Forelimb muscle (tissue), 1 donor: Measurements from ENCODE around the gene TEKT1. TPM values are rescaled to one million over a fixed set of nuclear protein-coding genes. Genes with fewer than 3 reads are reported as not detected.

ENCODE experiments used
- DNase-seq: peaks from one replicate; pipeline ENCODE4 v3.0.0-alpha.2; 2013; ENCODE audit warnings: low read depth
- polyA plus RNA-seq: library from polyadenylated mRNA; unstranded; fragments of 120-200 nt; gene quantifications from one replicate; pipeline ENCODE4 v1.2.1, GENCODE V29; 2013; ENCODE audit not compliant: insufficient read length

The TEKT1 gene
- polyA plus RNA-seq, 1 donor, result not detected

DNA sequence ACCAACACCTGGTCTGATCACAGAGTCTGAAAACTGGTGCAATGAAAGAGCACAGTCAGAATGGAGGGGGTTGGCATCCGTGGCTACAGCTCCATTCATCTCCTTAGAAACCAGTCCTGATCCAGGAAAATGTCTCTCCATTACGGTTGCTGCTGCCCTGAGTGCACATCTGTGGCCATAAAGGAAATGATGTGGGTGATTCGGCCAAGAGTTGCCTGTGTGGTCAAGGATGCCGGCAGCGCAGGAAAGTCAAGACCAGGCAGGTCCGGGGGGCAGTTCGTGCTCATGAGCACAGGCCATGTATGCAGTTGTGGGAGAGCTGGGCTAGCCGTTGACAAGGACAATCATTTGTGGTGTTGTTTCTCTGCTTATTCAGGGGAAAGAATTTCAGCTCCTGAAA is 69.8 kb downstream of the TEKT1 start:
- DNase-seq, result no peak

DNA sequence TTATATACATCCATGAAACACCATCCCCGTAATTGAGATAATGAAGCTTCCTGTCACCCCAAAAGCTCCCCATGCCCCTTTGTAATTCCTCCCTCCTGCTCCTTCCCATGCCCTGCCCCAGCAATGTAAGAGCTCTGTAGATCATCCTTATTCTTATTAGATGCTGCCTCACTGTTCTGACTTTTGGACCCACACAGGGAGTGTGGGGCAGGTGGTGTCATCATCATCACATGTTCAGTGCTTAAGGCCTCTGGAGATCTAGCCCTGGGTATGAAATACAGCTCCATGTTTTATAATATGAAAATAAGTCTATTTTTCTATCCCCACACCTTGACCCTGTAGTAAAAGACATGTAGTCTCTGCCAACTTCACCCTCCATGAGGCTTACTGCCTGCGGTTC is 73.8 kb downstream of the TEKT1 start:
- no peak for DNase-seq

DNA sequence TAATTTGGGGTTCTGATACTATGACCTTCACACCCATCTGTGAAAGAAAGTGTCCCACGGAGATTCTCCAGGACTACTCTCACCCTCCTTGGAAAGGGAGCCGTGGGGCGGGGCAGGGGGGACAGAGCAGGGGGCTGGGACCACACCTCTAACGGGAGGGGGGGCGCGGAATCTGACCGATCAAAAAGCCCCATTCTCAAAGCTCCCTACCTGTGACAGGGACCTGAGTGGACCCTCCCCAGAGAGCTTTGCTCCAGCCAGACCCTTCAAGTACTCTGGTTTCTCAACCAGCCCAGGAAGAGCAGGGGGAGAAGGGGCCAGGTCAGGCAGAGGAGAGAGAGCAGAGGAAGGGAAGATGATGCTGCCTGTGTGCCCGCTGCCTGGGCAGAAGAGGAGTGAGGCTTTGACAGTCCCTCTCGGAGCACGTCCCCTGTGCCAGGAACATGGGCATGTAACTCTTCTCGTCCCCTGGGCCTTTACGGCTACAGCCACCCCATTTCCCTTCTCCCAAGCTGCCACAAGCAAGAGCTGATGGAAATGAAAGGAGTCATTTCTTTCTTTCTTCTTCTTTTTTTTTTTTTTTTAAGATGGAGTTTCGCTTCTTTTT is 75.0 kb downstream of the TEKT1 start:
- DNase-seq, result no peak

DNA sequence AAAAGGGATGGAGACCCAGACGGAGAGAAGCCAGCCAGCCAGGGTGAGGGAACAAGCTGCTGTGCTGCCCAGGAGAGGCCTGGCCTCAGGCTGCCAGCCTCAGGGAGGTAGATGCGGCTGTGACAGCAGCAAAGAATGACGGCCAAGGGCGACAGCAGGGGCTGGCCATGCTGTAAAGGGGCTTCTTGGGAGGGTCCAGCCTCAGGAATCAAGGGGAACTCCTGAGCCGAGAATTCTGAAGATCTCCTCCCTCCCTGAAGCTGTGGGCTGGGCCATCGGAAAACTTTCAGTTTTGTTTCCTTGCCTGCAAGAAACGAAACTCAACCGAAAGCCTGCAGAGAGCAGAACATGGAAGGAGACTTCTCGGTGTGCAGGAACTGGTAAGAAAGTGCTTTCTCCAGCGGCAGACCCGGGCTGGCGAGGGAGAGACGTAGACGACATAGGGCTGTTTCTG is 75.8 kb downstream of the TEKT1 start, which contains the start of gene XAF1:
Gene XAF1 (plus strand): TSS at position 316 of the 454 bp plus-strand sequence. CDS start 33 bp downstream, at position 349.
- DNase-seq, result no peak

DNA sequence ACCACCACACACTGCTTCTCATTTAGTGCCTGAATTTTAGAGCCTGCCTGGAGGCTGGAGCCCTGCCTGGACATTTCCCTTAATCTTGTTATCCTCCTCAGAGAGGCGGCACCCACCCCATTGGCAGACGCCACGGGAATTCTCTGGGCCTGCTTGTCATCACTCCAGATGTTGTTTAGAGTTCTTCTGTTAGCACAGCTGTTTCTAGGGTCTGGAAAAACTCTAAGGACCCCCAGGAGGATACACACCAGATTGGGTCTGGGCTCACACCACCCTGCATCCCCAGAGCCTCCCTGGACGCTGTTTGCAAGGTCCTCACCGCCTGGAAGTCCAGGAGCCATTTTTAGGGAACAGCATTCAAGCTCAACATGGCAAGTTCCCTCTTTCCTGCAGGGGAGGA is 76.2 kb downstream of the TEKT1 start:
- DNase-seq, result no peak

DNA sequence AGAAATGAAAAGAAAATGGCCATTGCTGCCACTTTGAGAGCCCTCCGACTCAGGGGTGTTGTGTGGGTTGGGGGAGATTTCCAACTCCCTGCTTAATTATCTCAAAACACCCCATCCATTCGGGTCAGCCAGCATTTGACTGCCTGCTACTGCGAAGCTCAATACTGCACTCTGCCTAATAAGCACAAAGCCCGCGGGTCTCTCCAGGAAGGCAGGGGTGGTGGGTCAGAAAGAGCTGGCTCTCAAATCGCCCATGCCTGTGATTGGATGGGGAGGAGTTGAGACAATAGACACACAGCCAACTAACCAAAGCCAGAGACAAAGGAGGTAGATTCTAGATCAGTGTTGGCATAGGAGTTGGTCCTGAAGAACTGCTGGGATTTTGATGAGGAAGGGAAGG is 78.0 kb downstream of the TEKT1 start:
- no peak for DNase-seq

DNA sequence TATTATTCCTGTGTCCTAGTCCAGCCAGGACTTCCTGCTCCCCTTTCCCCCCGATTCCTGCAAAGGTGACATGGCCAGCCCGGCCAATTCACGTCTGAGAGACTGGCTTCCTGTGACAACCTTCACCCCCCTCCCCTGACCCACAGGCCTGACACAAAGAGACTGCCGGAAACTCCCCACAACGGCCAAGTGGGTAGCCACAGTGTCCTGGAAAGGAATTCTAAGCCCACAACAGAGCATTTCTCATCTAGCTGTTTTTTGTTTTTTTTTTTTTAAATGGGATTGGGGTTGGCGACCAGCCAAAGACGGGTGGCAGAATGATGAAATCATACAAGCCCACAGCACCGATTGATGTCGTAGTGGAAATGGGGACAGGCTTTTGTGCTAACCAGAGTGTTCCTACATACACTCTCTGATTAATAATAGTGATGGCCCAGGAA is 78.5 kb downstream of the TEKT1 start:
- DNase-seq, result no peak

DNA sequence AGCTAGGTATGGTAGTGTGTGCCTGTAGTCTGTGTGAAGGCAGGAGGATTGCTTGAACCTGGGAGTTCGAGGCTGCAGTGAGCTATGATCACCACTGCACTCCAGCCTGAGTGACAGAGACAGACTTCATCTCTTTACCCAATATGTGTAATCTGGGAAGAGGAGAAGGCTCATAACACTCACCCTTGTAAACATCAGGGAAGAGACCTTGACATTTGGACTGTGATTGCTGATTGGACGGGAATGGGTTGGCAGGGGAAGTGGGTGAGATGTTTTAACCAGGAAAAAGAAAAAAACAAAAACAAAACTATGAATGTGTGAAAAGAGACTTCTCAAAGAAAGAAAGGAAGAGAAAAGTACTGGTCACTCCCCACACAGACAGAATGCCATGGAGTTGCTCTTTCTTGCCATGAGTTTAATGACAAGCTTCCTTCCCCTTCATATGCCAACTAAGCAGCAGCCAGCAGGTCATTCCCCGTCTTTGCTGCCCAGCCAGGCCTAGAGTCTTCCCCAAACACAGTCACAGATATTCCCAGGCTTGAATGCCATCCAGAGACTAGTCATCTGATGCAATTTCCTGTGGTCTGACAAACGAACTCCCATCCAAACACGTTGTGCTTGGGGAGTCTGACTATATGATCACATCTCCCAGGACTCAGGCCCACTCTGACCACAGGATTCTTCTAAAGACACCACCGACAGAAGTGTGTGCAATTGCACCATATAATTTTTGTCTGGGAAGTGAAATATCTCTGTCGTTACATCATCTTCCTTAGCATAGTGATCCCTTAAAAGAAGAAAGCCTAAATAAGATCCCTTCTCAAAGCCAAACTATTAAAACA is 79.2 kb downstream of the TEKT1 start:
- no peak for DNase-seq

DNA sequence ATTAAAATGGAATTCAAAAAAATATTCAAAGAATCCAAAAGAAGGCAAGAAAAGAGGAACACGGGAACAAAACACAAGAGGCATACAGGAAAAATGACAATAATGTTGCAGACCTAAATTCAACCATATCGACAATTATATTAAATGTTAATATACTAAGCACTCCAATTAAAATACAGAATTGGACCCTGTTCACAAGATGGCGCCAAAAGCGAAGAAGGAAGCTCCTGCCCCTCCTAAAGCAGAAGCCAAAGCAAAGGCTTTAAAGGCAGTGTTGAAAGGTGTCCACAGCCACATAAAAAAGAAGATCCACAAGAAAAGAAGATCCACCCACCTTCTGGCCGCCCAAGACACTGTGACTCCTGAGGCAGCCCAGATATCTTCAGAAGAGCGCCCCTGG is 82.0 kb downstream of the TEKT1 start:
- DNase-seq, result no peak

DNA sequence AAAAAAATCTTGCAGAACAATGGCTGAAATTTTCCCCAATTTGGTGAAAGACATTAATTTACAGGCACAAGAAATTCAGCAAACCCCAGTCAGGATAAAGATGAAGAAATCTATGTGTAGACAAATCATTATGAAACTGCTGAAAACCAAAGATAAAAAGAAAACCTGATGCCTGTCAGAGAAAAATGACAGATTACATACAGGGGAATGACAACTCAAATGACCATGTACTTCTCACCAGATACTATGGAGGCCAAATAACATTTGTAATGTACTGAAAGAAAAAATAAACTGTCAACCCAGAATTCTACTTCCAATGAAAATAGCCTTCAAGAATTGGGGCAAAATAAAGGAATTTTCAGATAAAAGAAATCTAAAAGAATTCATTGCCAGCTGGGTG is 82.9 kb downstream of the TEKT1 start:
- DNase-seq, result no peak

Other genes with a start within 250 kb of the TEKT1 start
- gene KIAA0753, start 191.0 kb downstream of the TEKT1 start, polyA plus RNA-seq, result 9.4 TPM
- 52.7 TPM for gene TXNDC17, start 190.7 kb downstream of the TEKT1 start, polyA plus RNA-seq
- gene MED31, start 180.1 kb downstream of the TEKT1 start, polyA plus RNA-seq, result 12.2 TPM
- 3.0 TPM for gene C17orf100, start 180.0 kb downstream of the TEKT1 start, polyA plus RNA-seq
- gene SLC13A5, start 118.4 kb downstream of the TEKT1 start, polyA plus RNA-seq, result 0.05 TPM
- gene XAF1, start 75.7 kb downstream of the TEKT1 start, polyA plus RNA-seq, result 10.0 TPM
- 0.20 TPM for gene FBXO39, start 55.5 kb downstream of the TEKT1 start, polyA plus RNA-seq
- gene ALOX12, start 164.3 kb upstream of the TEKT1 start, polyA plus RNA-seq, result 1.9 TPM
- 118 TPM for gene RNASEK, start 180.9 kb upstream of the TEKT1 start, polyA plus RNA-seq
- gene BCL6B, start 191.3 kb upstream of the TEKT1 start, polyA plus RNA-seq, result 19.3 TPM
- gene SLC16A13, start 204.3 kb upstream of the TEKT1 start, polyA plus RNA-seq, result 0.96 TPM
- gene SLC16A11, start 212.4 kb upstream of the TEKT1 start, polyA plus RNA-seq, result 0.33 TPM
- 2.2 TPM for gene CLEC10A, start 248.5 kb upstream of the TEKT1 start, polyA plus RNA-seq